Tibial nerve (tissue), 4 donors: ENCODE data around the gene TRIM24.

Experiments
- CTCF ChIP-seq, 5 experiments: fragments of 200-600 bp in 3 of 5; fragments of 450-650 bp in 2 of 5; sonication (generic) in 3 of 5; IDR thresholded peaks; one replicate each; pipeline ENCODE4 v1.5.1; 2016 to 2019; ENCODE audit warnings: antibody characterized with exemption in 5 of 5, mild to moderate bottlenecking in 3 of 5, moderate library complexity in 2 of 5
- EP300 ChIP-seq, 2 donors: sonication (generic); formaldehyde crosslinking; IDR thresholded peaks; one replicate each; pipeline ENCODE4 v1.6.1; 2017; ENCODE audit warnings: antibody characterized with exemption in 2 of 2, mild to moderate bottlenecking in 1 of 2
- POLR2A ChIP-seq, 2 donors: fragments of 450-650 bp; IDR thresholded peaks; one replicate each; pipeline ENCODE4 v1.6.1; 2017; ENCODE audit warnings: antibody characterized with exemption in 2 of 2, mild to moderate bottlenecking in 2 of 2, moderate library complexity in 2 of 2

- TF ChIP-seq POLR2A (IDR thresholded peaks at IDR 0.05), result no peak
- no peak for TF ChIP-seq CTCF (IDR thresholded peaks at IDR 0.05)
- TF ChIP-seq EP300 (IDR thresholded peaks at IDR 0.05), result no peak
Measured at GRCh38 chr7:138627361-138627760, 167.3 kb downstream of the TRIM24 start.
